ENCODE measurements around the gene FGD6.

FGD6 gene

GRCh38 chr12:95205016-95205624 is 12.1 kb downstream of the FGD6 start:
- no peaks in the 10 kb centered on the region for H3K9me3 ChIP-seq
- TF ChIP-seq CTCF (IDR thresholded peaks at IDR 0.05) = no peak
- H3K27me3 ChIP-seq = no peaks in the 10 kb centered on the region
- no peaks in the 10 kb centered on the region for H3K4me1 ChIP-seq (ENCODE audit: control insufficient read depth in 1 of 2, insufficient read depth in 1 of 2, low read depth in 1 of 2, low read length in 1 of 2)
- no peak overlapping the region for H3K4me3 ChIP-seq (ENCODE audit: low read depth in 1 of 2, low read length in 1 of 2)
- no peak overlapping the region for H3K27ac ChIP-seq
- H3K36me3 ChIP-seq = no peaks in the 10 kb centered on the region

GRCh38 chr12:95204141-95204866 is 13.0 kb downstream of the FGD6 start:
- H3K4me3 ChIP-seq (ENCODE audit: low read depth in 1 of 2, low read length in 1 of 2) = no peak overlapping the region
- no peak for TF ChIP-seq CTCF (IDR thresholded peaks at IDR 0.05)
- no peaks in the 10 kb centered on the region for H3K9me3 ChIP-seq
- H3K27ac ChIP-seq = no peak overlapping the region
- H3K27me3 ChIP-seq = no peaks in the 10 kb centered on the region
- no peaks in the 10 kb centered on the region for H3K4me1 ChIP-seq (ENCODE audit: control insufficient read depth in 1 of 2, insufficient read depth in 1 of 2, low read depth in 1 of 2, low read length in 1 of 2)
- H3K36me3 ChIP-seq = no peaks in the 10 kb centered on the region

- Histone ChIP-seq H3K9me3 (no peaks in the 10 kb centered on the region), H3K27ac (no peak overlapping the region), H3K36me3 (no peaks in the 10 kb centered on the region), H3K27me3 (no peaks in the 10 kb centered on the region), H3K4me3 (ENCODE audit: low read depth in 1 of 2, low read length in 1 of 2) (no peak overlapping the region), H3K4me1 (ENCODE audit: control insufficient read depth in 1 of 2, insufficient read depth in 1 of 2, low read depth in 1 of 2, low read length in 1 of 2) (peaks cover 5 to 6% of the 10 kb centered on the region in 2 experiments)
- TF ChIP-seq CTCF (IDR thresholded peaks at IDR 0.05) = no peak
Measured at GRCh38 chr12:95203487-95204030, 13.7 kb downstream of the FGD6 start.

- H3K9me3 ChIP-seq = no peaks in the 10 kb centered on the region
- H3K27me3 ChIP-seq = no peaks in the 10 kb centered on the region
- TF ChIP-seq CTCF (IDR thresholded peaks at IDR 0.05) = no peak
- no peaks in the 10 kb centered on the region for H3K36me3 ChIP-seq
- H3K4me3 ChIP-seq (ENCODE audit: low read depth in 1 of 2, low read length in 1 of 2) = no peak overlapping the region
- H3K4me1 ChIP-seq (ENCODE audit: control insufficient read depth in 1 of 2, insufficient read depth in 1 of 2, low read depth in 1 of 2, low read length in 1 of 2) = peaks cover 6% of the 10 kb centered on the region in 2 experiments
- no peak overlapping the region for H3K27ac ChIP-seq
Measured at GRCh38 chr12:95202691-95203486, 14.4 kb downstream of the FGD6 start.

DNA sequence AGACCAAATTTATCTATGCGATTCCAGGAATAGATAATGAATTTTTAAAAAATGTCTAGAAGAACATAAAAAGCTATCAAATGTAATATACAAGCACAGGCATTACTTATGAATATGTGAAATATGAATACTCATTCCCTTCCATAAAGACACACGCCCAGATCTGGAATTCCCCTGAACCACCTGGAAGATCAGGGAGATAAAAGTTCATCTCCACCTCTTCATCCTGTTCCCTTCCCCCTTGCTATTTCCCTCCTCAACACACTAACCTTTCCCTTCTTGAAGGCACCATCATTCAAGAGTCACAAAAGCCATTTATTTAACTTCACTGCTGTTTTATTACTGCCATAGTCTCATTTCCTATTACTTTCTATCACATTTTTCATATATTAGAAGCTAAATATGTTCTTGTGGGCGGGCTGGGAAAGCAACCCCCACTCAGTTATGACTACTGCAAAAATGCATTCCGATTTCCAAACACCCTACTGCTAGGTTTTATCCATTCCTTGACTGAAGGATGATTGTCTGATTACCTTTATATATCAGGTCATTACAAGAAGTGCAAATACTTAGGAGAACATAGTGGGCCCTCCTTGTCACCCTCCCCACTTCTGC is 16.1 kb downstream of the FGD6 start:
- no peak for TF ChIP-seq CTCF (IDR thresholded peaks at IDR 0.05)
- H3K9me3 ChIP-seq = no peaks in the 10 kb centered on the region
- no peak overlapping the region for H3K4me3 ChIP-seq (ENCODE audit: low read depth in 1 of 2, low read length in 1 of 2)
- no peaks in the 10 kb centered on the region for H3K36me3 ChIP-seq
- peaks cover 6% of the 10 kb centered on the region in 2 experiments for H3K4me1 ChIP-seq (ENCODE audit: control insufficient read depth in 1 of 2, insufficient read depth in 1 of 2, low read depth in 1 of 2, low read length in 1 of 2)
- no peak overlapping the region for H3K27ac ChIP-seq
- no peaks in the 10 kb centered on the region for H3K27me3 ChIP-seq

Data from neutrophil (primary cell).